HL-60 (cell line): ENCODE results near the gene EXOG.

Experiments used
- DNase-seq, 2 experiments: peaks; one replicate each; pipeline ENCODE4 v3.0.0-alpha.2; 2010 to 2020; ENCODE audit warnings: low read depth in 1 of 2, low spot score in 1 of 2
- H3K27ac ChIP-seq: fragments of 250-450 bp; sonication (Bioruptor Pico); replicated peaks from 2 replicates; pipeline ENCODE4 v1.5.1; 2020; ENCODE audit warnings: mild to moderate bottlenecking, moderate library complexity
- H3K27me3 ChIP-seq: fragments of 250-450 bp; sonication (Bioruptor Pico); 2 replicates; pipeline ENCODE4 v1.5.1; 2021; ENCODE audit warnings: mild to moderate bottlenecking, moderate library complexity; ENCODE audit not compliant: insufficient read depth, poor library complexity, severe bottlenecking
- H3K4me3 ChIP-seq: replicated peaks from 2 replicates; pipeline ENCODE4 v1.5.1; 2011; ENCODE audit warnings: mild to moderate bottlenecking, control low read depth, low read length; ENCODE audit not compliant: insufficient read depth
- CTCF ChIP-seq: IDR thresholded peaks from one replicate; pipeline ENCODE4 v1.5.1; 2011; ENCODE audit warnings: low read length, control low read depth, inconsistent platforms; ENCODE audit not compliant: insufficient read depth
- GABPA ChIP-seq: IDR thresholded peaks from 2 replicates; pipeline ENCODE4 v1.6.1; 2012; ENCODE audit warnings: low read depth
- POLR2AphosphoS5 ChIP-seq: IDR thresholded peaks from 2 replicates; pipeline ENCODE4 v1.6.1; 2012; ENCODE audit warnings: low read depth
- REST ChIP-seq: IDR thresholded peaks from 2 replicates; pipeline ENCODE4 v1.6.1; 2012; ENCODE audit warnings: low read depth; ENCODE audit not compliant: insufficient replicate concordance
- SPI1 ChIP-seq: IDR thresholded peaks from 2 replicates; pipeline ENCODE4 v1.6.1; 2012; ENCODE audit warnings: low read depth, mild to moderate bottlenecking, borderline replicate concordance

The EXOG gene

GRCh38 chr3:38562467-38562925 is 66.4 kb downstream of the EXOG start:
- no peak for TF ChIP-seq CTCF
- no peak for TF ChIP-seq SPI1
- TF ChIP-seq GABPA: no peak
- Histone ChIP-seq H3K27me3 (no peaks in the 10 kb centered on the region), H3K27ac (no peak overlapping the region), H3K4me3 (no peak overlapping the region)
- no peak for DNase-seq

- no peak for TF ChIP-seq CTCF
- no peak for DNase-seq
These were observed 67.1 kb downstream of the EXOG start for GRCh38 chr3:38563070-38563885.

GRCh38 chr3:38563886-38564270 is 67.7 kb downstream of the EXOG start:
- TF ChIP-seq GABPA (no peak), SPI1 (no peak)
- H3K27me3 ChIP-seq: no peaks in the 10 kb centered on the region
- DNase-seq: no peak
- H3K4me3 ChIP-seq: no peak overlapping the region
- H3K27ac ChIP-seq: no peak overlapping the region

More at GRCh38 chr3:38563070-38563885, 67.1 kb downstream of the EXOG start:
- H3K4me3 ChIP-seq: no peak overlapping the region
- no peak overlapping the region for H3K27ac ChIP-seq
- no peaks in the 10 kb centered on the region for H3K27me3 ChIP-seq

- H3K4me3 ChIP-seq: no peak overlapping the region
- H3K27ac ChIP-seq: no peak overlapping the region
- TF ChIP-seq GABPA (no peak), SPI1 (no peak), POLR2AphosphoS5 (no peak), CTCF (no peak), REST (no peak)
- DNase-seq: no peak
- H3K27me3 ChIP-seq: no peaks in the 10 kb centered on the region
These were observed 68.6 kb downstream of the EXOG start for GRCh38 chr3:38564631-38565338.
